HG02623 (cell line): Measurements from ENCODE around the gene COP1.

Experiments
- ATAC-seq: cut with Tn5 transposase; IDR thresholded peaks from one replicate; pipeline ENCODE4 v1.9.1; 2021; ENCODE audit warnings: moderate library complexity; ENCODE audit not compliant: unreplicated experiment

Gene COP1

GRCh38 chr1:176201568-176201967, 5.5 kb downstream of the COP1 start:
- no peak for ATAC-seq

GRCh38 chr1:176199707-176200106, 7.4 kb downstream of the COP1 start:
- peak; percentile 40 for ATAC-seq

GRCh38 chr1:176198413-176198812, 8.7 kb downstream of the COP1 start:
- ATAC-seq = no peak

- ATAC-seq = no peak
Observed at GRCh38 chr1:176196728-176197127, 10.4 kb downstream of the COP1 start.

- no peak for ATAC-seq
Observed at GRCh38 chr1:176195547-176195946, 11.5 kb downstream of the COP1 start.

- no peak for ATAC-seq
Observed at GRCh38 chr1:176193663-176194062, 13.4 kb downstream of the COP1 start.

- peak; percentile 80 for ATAC-seq
Observed at GRCh38 chr1:176193023-176193422, 14.1 kb downstream of the COP1 start.

- no peak for ATAC-seq
Observed at GRCh38 chr1:176188604-176189003, 18.5 kb downstream of the COP1 start.

- no peak for ATAC-seq
Observed at GRCh38 chr1:176187001-176187400, 20.1 kb downstream of the COP1 start.

GRCh38 chr1:176183618-176184017, 23.5 kb downstream of the COP1 start:
- peak; percentile 69 for ATAC-seq

GRCh38 chr1:176178316-176178715, 28.8 kb downstream of the COP1 start:
- ATAC-seq = no peak

GRCh38 chr1:176177764-176178163, 29.3 kb downstream of the COP1 start:
- ATAC-seq = peak; percentile 89

GRCh38 chr1:176174108-176174507, 33.0 kb downstream of the COP1 start:
- ATAC-seq = no peak

- no peak for ATAC-seq
Observed at GRCh38 chr1:176172215-176172614, 34.9 kb downstream of the COP1 start.

GRCh38 chr1:176167210-176167609, 39.9 kb downstream of the COP1 start:
- ATAC-seq = no peak

GRCh38 chr1:176165573-176165972, 41.5 kb downstream of the COP1 start:
- ATAC-seq = no peak

- no peak for ATAC-seq
Observed at GRCh38 chr1:176164014-176164678, 42.9 kb downstream of the COP1 start.

GRCh38 chr1:176159993-176160392, 47.1 kb downstream of the COP1 start:
- ATAC-seq = no peak

GRCh38 chr1:176157995-176158394, 49.1 kb downstream of the COP1 start:
- ATAC-seq = no peak

- no peak for ATAC-seq
Observed at GRCh38 chr1:176149939-176150807, 56.9 kb downstream of the COP1 start.

- ATAC-seq = no peak
Observed at GRCh38 chr1:176144526-176144925, 62.6 kb downstream of the COP1 start.

GRCh38 chr1:176142973-176143372, 64.1 kb downstream of the COP1 start:
- no peak for ATAC-seq
